Fibroblast of skin of right quadriceps (primary cell): ENCODE measurements around the gene LCN15.

Experiments used
- DNase-seq: peaks from one replicate; pipeline ENCODE4 v3.0.0-alpha.2; 2013

LCN15 gene

DNA sequence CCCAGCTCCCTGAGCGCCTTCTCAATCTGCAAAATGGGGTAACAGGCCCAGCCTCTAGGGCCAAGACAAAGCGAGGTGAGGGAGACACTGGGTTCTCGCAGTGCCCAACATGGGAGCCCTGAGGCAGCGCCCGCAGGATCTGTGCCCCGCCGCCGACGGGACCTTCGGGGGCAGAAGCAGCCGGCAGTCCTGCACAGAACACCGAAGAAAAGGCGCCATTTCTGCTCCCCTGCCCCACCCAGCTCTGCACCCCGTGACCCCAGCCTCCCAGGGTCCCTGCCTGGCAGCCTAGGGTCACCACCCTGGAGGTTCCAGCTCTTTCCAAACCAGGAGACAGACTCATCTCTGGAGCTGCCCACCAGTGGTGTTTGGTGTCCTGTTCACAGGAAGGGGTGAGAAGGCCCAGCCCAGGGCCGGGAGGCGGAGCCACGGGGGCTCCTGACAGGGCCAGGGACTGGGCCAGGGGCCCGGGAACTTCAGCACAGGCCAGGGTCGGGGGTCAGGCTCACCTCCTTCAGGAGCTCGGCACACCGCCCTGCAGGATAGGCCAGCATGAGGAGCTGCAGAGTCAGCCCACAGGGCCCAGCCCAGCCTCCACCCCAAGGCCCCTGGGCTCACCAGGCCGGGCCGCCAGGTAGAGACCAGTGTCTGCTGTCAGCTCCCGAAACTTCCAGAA lies 9.6 kb downstream of the LCN15 start:
- DNase-seq = no peak

- DNase-seq = no peak
Observed at GRCh38 chr9:136754059-136754572, 10.2 kb downstream of the LCN15 start.

GRCh38 chr9:136753371-136754058 lies 10.8 kb downstream of the LCN15 start:
- no peak for DNase-seq

DNA sequence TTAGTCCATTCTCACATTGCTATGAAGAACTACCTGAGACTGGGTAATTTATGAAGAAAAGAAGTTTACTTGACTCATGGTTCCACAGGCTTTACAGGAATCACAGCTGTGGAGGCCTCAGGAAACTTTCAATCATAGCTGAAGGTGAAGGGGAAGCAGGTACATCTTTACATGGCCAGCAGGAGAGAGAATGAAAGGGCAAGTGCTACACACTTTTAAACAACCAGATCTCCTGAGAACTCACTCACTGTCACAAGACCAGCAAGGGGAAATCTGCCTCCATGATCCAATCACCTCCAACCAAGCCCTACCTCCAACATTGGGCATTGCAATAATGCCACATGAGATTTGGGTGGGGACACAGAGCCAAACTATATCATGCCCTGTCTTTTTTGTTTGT lies 12.5 kb downstream of the LCN15 start:
- DNase-seq = no peak

GRCh38 chr9:136751244-136751643 lies 13.1 kb downstream of the LCN15 start:
- DNase-seq = no peak

- no peak for DNase-seq
Observed at GRCh38 chr9:136750526-136750925, 13.8 kb downstream of the LCN15 start.

GRCh38 chr9:136748666-136749611 lies 15.4 kb downstream of the LCN15 start:
- no peak for DNase-seq

- DNase-seq = no peak
Observed at GRCh38 chr9:136748201-136748600, 16.1 kb downstream of the LCN15 start, which contains the start of gene LCN6. LCN6 (minus strand) TSS chr9:136748525; CDS start chr9:136748483, 42 bp downstream.

GRCh38 chr9:136747161-136748060 lies 16.9 kb downstream of the LCN15 start:
- DNase-seq = no peak

GRCh38 chr9:136746621-136747020 lies 17.7 kb downstream of the LCN15 start:
- no peak for DNase-seq

DNA sequence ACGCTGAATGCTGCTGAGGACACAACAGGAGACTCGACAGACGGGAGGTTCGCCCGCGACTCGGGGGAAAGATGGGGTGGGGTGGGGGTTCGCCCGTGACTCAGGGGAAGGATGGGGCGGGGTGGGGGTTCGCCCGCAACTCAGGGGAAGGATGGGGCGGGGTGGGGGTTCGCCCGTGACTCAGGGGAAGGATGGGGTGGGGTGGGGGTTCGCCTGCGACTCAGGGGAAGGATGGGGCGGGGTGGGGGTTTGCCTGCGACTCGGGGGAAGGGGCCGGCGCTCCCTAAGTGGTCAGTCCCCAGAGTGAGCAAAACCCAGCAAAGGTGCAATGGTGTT lies 18.2 kb downstream of the LCN15 start:
- DNase-seq = no peak

DNA sequence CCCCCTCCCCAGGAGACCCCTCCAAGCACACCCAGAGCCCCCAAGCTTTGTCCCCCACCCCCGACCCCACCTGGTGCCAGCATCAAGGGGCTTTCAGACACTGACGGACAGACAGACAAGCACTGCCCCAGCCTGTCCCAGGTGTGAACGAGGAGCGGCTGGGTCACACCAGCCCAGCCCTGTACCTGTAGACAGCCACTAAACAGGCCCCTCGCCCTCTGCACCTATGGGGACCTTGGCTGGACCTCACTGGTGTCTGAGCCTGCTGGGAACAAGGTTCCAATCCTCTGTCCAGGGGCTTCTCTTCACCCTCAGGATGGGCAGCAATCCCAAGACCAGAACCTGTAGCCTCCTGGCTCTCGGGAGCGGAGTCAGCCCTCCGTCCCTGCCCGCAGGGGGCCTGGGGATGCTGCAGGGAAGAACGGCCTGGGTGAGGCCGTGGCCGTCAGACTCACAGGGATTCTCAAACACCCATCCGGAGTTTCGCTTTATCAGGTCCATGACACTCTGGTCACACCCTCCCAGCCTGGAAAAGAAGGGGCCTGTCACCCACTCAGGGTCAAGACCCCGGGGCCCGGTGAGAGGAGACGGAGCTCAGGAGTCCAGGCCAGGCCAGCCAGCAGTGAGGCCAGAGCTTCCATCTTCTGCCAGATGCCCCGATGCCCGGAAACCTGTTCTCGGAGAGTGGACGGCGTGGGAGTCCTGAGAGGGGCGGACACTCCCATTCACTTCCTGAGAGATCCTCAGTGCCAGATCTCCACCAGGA lies 18.7 kb downstream of the LCN15 start:
- no peak for DNase-seq

- DNase-seq = no peak
Observed at GRCh38 chr9:136744773-136745172, 19.5 kb downstream of the LCN15 start.

- no peak for DNase-seq
Observed at GRCh38 chr9:136743639-136744211, 20.6 kb downstream of the LCN15 start.

DNA sequence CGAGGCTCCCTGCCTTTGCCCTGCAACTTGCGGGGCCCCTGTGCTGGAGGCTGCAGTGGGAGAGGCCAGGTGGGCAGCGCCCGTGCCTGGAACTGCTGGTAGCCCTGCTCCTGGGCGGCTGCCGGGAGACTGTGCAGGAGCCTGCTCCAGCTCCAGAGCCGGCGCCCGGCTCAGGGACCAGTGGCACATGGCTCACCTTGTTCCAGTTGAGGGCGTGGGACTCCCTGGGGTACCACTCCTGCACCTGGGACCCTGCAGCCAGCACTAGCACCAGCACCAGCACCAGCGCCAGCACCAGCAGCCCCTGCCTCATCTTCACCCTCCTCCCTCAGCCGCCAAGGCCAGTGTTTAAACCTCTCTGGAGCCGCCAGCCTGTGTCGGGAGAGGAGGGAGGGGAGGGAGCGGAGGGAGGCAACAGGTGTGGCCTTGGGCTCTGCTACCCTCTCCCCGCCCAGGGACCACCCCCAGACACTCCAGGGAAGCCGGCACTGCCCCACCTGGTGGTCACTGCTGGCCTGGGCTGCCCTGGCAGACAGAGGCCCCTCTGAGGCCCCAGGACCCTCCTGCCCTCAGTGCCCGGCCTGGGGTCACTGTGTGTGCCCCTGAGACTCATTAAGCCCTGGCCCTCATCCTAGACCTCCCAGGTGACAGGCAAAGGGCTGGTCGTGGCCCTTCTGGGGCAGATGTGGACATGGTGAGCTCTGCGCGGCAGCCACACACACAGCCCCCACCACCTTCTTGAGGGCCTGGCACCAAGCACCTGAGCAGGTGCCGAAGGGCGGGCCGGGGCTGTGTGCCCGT lies 21.5 kb downstream of the LCN15 start, which contains the start of gene LCN10:
LCN10 (minus strand) TSS at position 350 of the 801 bp plus-strand sequence; CDS start at position 313, 37 bp downstream.
- no peak for DNase-seq

GRCh38 chr9:136741883-136742571 lies 22.3 kb downstream of the LCN15 start:
- no peak for DNase-seq

GRCh38 chr9:136740971-136741882 lies 23.1 kb downstream of the LCN15 start:
- DNase-seq = no peak

DNA sequence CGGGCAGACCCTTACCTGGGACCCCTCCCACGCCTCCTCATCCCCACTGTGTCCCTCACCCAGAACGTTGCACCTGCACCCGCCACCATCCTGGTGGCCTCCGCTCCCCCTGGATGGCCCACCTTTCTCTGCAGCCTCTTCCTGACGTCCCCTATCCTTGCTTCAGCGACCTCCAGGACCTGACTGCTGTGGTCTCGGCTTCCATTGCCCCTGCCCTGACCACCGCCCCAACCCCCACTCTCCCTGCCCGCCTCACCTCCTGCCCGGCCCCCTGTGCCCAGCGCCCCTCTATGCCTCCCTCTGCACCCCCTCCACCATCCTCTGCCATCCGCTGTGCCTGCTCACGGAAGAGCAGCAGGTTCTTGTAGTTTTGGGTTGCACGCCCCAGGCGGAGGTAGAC lies 23.8 kb downstream of the LCN15 start:
- no peak for DNase-seq
